Body of pancreas (tissue), 4 donors: ENCODE data around the gene GNAT1.

Experiments used
- CTCF ChIP-seq, 7 experiments: fragments of 450-650 bp in 4 of 7; fragments of 200-600 bp in 3 of 7; sonication (generic) in 3 of 7; IDR thresholded peaks; one replicate each; pipeline ENCODE4 v1.5.1; 2016 to 2019; ENCODE audit warnings: antibody characterized with exemption in 7 of 7
- POLR2A ChIP-seq, 3 donors: fragments of 450-650 bp; IDR thresholded peaks; one replicate each; pipeline ENCODE4 v1.6.1; 2016; ENCODE audit warnings: antibody characterized with exemption in 3 of 3, mild to moderate bottlenecking in 2 of 3

DNA sequence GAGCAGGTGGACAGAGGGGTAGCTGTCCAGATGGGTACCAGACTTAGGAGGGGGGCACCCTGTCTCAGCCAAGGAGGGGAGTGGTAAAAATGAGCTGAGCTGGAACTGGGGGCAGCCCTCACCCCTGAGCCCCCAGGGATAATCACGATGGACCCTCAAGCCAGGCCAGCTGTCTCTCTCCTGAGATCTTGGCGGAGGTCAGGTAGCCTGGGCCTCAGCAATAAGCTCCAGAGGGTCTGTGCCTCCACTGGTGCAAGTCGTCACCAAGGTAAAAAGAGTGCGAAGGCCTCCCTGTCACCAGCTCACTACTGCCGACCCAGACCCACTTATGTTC is 18.7 kb downstream of the GNAT1 start:
- TF ChIP-seq CTCF (IDR thresholded peaks at IDR 0.05) (no peak), POLR2A (IDR thresholded peaks at IDR 0.05) (no peak)
